Mesothelial cell of epicardium (in vitro differentiated cells): ENCODE measurements around the gene DISC1. TPM values are rescaled to one million over a fixed set of nuclear protein-coding genes. Genes with fewer than 3 reads are reported as not detected.

Experiments used
- DNase-seq, 2 experiments: peaks; one replicate each; pipeline ENCODE4 v3.0.0; 2021; ENCODE audit warnings: low spot score in 2 of 2; ENCODE audit not compliant: unreplicated experiment in 2 of 2
- H3K27ac Mint-ChIP-seq: 2 replicates; pipeline ENCODE4 v1.8.0; 2021; ENCODE audit warnings: mixed read lengths
- H3K27me3 Mint-ChIP-seq: 2 replicates; pipeline ENCODE4 v1.8.0; 2021; ENCODE audit warnings: low read depth, mixed read lengths
- H3K36me3 Mint-ChIP-seq: 2 replicates; pipeline ENCODE4 v1.8.0; 2021; ENCODE audit warnings: mixed read lengths
- H3K4me1 Mint-ChIP-seq: 2 replicates; pipeline ENCODE4 v1.8.0; 2021; ENCODE audit warnings: mixed read lengths
- H3K4me3 Mint-ChIP-seq: 2 replicates; pipeline ENCODE4 v1.8.0; 2021; ENCODE audit warnings: mild to moderate bottlenecking, moderate library complexity, mixed read lengths
- H3K9me3 Mint-ChIP-seq: 2 replicates; pipeline ENCODE4 v1.8.0; 2021; ENCODE audit warnings: mixed read lengths
- total RNA-seq: library from RNA; stranded (reverse); gene quantifications from 3 replicates; pipeline ENCODE4 v1.2.1, GENCODE V29; 2021
- TF ChIP-seq, protein P1 (sequence below): fragments of 200-600 bp; sonication (generic); IDR thresholded peaks from one replicate; pipeline ENCODE4 v1.5.0; 2021; ENCODE audit warnings: antibody characterized with exemption; ENCODE audit not compliant: unreplicated experiment

DISC1 gene
- total RNA-seq, 1 donor from 2014 or later, result 9.1 TPM

DNA sequence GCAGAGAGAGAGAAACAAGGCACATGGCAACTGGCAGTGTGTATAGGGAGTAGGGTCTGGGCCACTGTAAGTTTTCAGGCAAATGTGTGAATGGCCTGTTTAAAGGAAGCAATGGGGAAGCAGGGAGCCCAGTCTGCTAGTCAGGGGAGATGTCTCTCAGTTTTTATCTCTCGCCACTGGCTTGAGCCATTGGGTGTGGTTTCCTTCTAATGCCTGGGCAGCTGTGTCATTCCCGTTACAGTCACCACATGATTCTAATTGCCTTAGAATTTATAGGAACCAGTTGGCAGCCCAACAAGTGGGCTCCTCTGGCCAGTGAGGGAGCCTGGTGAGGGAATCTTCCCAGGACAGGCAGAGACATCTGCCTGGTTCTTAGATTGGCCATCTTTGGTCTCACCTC is 182.4 kb downstream of the DISC1 start:
- TF ChIP-seq, protein P1, sequence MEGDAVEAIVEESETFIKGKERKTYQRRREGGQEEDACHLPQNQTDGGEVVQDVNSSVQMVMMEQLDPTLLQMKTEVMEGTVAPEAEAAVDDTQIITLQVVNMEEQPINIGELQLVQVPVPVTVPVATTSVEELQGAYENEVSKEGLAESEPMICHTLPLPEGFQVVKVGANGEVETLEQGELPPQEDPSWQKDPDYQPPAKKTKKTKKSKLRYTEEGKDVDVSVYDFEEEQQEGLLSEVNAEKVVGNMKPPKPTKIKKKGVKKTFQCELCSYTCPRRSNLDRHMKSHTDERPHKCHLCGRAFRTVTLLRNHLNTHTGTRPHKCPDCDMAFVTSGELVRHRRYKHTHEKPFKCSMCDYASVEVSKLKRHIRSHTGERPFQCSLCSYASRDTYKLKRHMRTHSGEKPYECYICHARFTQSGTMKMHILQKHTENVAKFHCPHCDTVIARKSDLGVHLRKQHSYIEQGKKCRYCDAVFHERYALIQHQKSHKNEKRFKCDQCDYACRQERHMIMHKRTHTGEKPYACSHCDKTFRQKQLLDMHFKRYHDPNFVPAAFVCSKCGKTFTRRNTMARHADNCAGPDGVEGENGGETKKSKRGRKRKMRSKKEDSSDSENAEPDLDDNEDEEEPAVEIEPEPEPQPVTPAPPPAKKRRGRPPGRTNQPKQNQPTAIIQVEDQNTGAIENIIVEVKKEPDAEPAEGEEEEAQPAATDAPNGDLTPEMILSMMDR, result no peak
- Mint-ChIP-seq H3K4me1 (peaks cover 4% of the 10 kb centered on the region), H3K9me3 (peaks cover 12% of the 10 kb centered on the region), H3K4me3 (no peak overlapping the region), H3K36me3 (peaks cover 5% of the 10 kb centered on the region), H3K27ac (no peak overlapping the region), H3K27me3 (no peaks in the 10 kb centered on the region)
- no peak for DNase-seq

DNA sequence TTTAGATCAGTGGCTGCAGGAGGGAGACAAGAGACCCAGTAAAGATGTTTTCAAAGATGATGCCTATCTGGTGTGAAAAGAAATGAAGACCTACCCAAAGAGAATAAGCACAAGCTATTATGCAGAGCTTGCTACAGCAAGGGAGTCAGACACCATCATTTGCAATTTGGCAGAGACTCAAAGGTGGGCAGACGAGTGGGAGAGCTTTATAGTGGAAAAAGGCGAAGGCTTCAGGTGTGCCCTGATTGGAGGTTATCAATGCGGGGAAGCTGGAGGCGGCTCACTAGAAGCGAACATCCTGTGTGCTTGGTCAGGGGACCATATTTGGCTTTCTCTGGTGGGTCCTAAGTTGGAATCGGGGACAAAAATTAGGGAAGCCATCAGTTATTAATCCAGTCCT is 183.8 kb downstream of the DISC1 start:
- Mint-ChIP-seq H3K27ac (no peak overlapping the region), H3K27me3 (no peaks in the 10 kb centered on the region), H3K4me1 (peaks cover 5% of the 10 kb centered on the region), H3K4me3 (no peak overlapping the region), H3K36me3 (peaks cover 5% of the 10 kb centered on the region), H3K9me3 (peaks cover 14% of the 10 kb centered on the region)
- no peak for DNase-seq
- TF ChIP-seq, protein P1, result no peak

DNA sequence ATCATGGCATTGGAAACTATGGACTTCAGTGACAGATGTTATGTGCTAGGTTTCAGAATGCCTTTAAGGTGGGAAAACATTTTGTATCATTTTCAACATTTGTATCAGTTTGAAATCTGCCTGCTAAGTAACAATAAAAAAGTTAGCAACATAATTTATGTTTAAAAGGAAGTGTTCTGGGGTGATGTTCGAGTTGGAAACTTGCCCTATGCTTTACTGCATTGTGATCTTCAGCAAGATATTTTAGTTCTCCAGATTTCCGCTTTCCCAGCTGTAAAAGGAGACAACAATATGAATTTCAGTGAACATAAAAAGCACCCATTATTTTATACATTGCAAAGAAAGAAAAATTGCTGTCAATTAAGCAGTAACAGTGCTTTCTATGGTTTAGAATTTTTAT is 187.4 kb downstream of the DISC1 start:
- TF ChIP-seq, protein P1, result no peak
- Mint-ChIP-seq H3K27me3 (no peaks in the 10 kb centered on the region), H3K9me3 (peaks cover 24% of the 10 kb centered on the region), H3K4me1 (peaks cover 5% of the 10 kb centered on the region), H3K36me3 (peaks cover 8% of the 10 kb centered on the region), H3K27ac (peak overlapping the region; percentile 7), H3K4me3 (no peak overlapping the region)
- DNase-seq, result no peak

DNA sequence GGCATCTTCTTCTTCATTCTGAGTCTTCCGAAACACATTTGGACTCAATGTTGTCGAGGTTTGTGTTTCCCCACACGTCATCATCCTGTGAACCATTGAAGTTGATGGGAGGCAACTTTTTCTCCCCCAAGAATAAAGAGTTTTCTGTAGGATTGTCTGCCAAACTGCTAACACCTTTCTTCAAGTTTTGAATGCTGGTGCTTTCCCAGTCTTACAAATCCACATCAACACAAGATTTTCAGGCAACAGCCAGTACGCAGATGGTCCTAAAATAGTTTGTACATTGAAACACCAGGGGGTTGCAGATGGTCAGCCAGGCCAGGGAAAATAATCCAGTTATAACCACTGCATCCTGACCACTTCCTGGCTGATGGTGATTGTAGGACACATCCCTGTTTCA is 187.9 kb downstream of the DISC1 start:
- H3K4me1 Mint-ChIP-seq, result peaks cover 5% of the 10 kb centered on the region
- H3K27me3 Mint-ChIP-seq, result no peaks in the 10 kb centered on the region
- H3K36me3 Mint-ChIP-seq, result peaks cover 8% of the 10 kb centered on the region
- H3K27ac Mint-ChIP-seq, result no peak overlapping the region
- DNase-seq, result no peak
- TF ChIP-seq, protein P1, result no peak
- no peak overlapping the region for H3K4me3 Mint-ChIP-seq
- peaks cover 24% of the 10 kb centered on the region for H3K9me3 Mint-ChIP-seq

DNA sequence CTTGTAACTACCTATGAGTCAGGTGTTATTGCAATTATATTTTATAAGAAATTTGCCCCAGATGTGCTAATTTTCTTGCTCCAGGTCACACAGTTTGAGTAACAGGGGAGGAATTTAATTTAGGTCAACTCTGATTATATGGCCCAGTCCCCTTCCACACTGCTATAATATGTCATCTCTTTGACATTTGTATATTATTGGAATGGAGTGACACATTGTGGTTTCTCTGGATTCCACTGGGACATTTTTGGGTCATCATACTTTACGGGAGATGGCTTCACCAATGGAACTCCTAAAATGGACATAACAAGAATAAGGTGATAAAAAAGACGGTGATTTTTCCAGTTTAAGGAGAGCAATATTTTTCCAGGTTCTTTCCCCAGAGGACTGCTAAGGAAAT is 191.2 kb downstream of the DISC1 start:
- H3K4me1 Mint-ChIP-seq, result peaks cover 5% of the 10 kb centered on the region
- H3K27ac Mint-ChIP-seq, result no peak overlapping the region
- TF ChIP-seq, protein P1, result no peak
- peaks cover 24% of the 10 kb centered on the region for H3K9me3 Mint-ChIP-seq
- DNase-seq, result no peak
- no peak overlapping the region for H3K4me3 Mint-ChIP-seq
- H3K36me3 Mint-ChIP-seq, result peaks cover 8% of the 10 kb centered on the region
- no peaks in the 10 kb centered on the region for H3K27me3 Mint-ChIP-seq

DNA sequence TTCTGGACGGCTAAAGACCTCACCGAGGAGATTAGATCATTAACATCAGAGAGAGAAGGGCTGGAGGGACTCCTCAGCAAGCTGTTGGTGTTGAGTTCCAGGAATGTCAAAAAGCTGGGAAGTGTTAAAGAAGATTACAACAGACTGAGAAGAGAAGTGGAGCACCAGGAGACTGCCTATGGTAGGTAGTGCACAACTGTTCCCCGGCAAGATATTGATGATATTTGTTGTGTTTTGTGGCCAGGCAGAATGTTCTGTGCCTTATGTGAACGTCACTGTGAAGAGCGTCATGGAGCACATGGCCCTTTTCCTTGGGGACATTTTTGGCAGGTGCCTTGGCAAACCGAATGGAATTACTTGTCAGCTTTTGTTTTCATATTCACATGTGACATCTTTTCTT is 191.7 kb downstream of the DISC1 start:
- H3K4me1 Mint-ChIP-seq, result peaks cover 5% of the 10 kb centered on the region
- no peak overlapping the region for H3K27ac Mint-ChIP-seq
- no peak overlapping the region for H3K4me3 Mint-ChIP-seq
- H3K36me3 Mint-ChIP-seq, result peaks cover 8% of the 10 kb centered on the region
- no peaks in the 10 kb centered on the region for H3K27me3 Mint-ChIP-seq
- peaks cover 18% of the 10 kb centered on the region for H3K9me3 Mint-ChIP-seq
- DNase-seq, result no peak
- TF ChIP-seq, protein P1, result no peak
